Ecto neural progenitor cell (in vitro differentiated cells): ENCODE measurements around the gene ARHGEF17.

Experiments used
- DNase-seq: peaks from one replicate; pipeline ENCODE4 v3.0.0-alpha.2; 2018; ENCODE audit warnings: low spot score

Gene ARHGEF17

DNA sequence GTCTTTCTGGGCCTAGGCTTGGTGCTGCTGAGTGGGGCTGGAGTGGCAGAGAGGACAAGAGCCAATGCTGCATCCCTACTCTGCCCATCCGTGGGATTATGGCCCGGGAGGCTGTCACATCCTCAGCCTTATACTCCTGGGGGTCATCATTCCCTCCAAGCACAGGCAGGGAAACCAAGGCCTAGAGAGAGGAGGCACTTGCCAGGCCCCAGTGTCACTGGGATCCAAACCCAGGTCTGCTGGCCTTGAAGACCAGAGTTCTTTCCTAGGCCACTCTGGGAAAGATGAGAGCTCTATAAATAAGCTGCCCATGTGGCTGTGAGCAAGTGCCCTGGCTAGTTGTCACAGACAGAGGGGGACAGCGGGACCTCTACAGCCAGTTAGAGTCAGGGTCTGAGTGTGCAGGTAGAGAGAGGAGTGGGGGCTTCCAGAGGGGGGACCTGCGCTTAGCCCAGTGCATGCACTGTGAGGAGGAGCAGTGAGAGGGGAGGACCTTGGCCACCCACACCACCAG is 72.9 kb downstream of the ARHGEF17 start:
- DNase-seq, result no peak

DNA sequence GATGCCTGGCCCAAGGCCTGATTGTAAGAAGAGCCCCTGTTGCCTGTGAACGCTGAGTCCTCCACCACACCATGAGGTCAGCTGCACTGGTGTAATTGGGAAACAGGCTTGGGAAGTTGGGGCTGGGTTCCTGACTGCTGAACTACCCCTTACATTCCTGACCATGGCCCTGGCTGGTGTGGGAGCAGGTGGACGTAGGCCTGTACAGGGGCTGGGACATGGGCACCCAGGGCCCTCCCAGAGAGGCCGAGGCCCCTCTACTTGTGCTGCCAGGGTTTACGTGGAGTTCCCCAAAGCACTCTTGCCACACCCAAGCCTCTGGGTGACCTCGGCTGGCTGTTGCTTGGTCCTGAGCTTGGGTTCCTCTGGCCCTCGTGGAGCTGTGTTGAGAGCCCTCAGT is 73.5 kb downstream of the ARHGEF17 start:
- no peak for DNase-seq

DNA sequence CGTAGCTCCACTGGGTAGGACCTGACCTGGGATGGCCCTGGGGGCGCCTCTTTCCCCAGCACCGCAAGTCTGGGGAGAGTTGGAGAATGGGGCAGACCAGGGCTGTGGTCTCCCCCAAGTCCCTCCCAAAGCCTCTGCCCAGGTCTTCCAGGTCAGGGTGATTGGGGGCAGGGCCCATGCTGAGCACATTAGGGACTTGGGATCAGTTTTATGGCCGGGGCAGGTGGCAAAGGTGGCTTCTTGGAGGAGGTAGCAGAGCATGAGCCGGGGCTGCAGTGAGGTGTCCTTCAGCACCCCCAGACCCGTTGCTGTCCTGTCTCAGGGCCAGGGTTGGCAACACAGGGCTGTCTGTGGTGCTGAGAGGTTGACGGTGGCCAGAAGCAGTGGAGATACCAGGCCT is 74.1 kb downstream of the ARHGEF17 start:
- no peak for DNase-seq

DNA sequence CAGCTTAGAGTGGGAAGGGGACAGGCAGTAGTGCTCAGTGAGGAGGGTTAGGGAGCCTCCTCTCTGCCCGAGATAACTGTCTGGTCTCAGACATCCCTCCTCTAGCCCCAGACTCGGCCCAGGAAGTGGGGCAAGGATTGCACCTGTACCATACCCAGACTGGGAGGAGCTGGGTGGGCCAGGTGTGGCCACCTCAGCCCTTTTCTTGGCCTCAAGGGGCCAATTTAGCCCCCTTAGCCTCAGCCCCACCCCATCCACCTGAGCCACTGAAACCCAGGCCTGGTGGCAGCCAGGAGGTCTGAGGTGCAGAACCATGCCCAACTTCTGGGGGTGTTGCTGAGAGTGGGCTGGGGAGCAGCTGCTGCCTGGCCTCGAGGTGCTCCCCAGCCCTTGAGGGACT is 74.7 kb downstream of the ARHGEF17 start:
- DNase-seq, result no peak

- DNase-seq, result no peak
Measured at GRCh38 chr11:73383249-73384124, 75.4 kb downstream of the ARHGEF17 start.

DNA sequence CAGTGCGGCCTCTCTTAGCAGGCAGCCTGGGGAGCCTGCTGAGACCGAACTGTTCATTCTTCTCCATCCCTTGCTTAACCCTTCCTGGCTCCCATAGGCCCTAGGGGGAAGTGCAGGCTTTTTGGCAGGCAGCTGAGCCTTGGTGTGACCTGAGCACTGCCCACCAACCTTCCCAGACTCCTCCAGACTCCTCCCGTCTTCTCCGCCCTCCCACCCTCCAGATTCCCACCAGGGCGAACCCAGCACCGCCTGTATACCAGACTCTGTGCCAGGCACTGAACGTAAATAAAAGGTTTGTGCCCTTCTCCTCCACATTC is 76.0 kb downstream of the ARHGEF17 start:
- no peak for DNase-seq

GRCh38 chr11:73384531-73384871 is 76.4 kb downstream of the ARHGEF17 start:
- DNase-seq, result no peak

DNA sequence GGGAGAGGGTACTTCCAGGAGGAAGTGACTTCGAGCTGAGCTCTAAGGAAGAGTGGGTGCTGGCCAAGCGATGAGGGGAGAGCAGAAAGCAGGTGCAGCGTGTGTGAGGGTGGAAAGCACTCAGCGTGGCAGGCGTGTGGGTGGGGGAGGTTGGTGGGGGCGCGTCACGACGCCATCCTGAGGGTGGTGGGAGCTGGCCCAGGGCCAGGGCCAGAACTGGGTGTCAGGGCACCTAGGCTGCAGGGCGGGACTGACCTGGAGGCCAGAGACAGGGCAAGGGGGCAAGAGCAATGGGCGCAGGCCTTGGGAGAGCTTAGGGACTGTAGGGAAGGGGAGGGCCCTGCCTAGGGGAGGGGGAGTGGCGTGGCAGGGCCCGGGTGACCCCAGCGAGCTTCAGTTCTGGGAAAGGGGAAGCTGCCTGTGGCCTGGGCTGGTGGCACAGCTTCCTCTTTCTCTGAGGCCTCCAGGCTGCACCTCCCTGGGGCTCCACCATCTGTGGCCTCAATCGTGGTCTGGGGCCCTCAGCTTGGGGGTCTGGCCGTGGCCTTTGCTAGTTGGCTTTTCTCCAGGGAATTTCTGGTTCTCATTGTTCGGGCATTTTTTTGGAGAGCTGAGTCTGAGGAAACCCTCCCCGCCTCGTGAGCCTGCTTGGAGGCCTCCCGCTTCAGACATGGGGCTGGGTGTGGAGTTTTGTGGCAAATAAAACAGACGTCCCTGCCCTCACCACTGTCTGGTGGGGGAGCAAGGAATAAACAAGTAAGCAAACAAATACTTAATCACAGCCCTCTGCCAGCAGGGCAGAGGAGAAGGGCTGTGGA is 77.0 kb downstream of the ARHGEF17 start:
- no peak for DNase-seq

- DNase-seq, result no peak
Measured at GRCh38 chr11:73386016-73386415, 77.9 kb downstream of the ARHGEF17 start.

DNA sequence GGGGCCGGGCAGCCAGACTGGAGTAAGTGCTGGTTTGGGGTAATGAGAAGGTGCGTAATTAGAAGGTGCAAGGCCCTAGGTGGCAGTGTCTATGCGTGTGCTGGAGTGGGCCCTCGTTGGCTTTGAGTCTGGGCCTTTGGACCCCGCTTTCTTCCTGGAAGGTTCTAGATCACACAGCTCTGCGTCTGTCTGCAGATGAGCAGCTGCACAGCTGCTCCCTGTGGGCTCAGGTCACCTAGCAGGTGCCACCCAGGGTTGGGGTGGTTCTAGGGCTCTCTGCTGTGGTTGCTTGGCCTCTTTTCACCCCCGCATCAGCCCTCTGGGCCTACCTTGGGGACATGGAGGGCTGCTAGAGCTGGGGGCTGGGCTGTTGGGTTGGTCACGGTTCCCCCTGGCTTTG is 78.5 kb downstream of the ARHGEF17 start:
- DNase-seq, result no peak

GRCh38 chr11:73387594-73388264 is 79.7 kb downstream of the ARHGEF17 start:
- peak; percentile 58 for DNase-seq

GRCh38 chr11:73388265-73389133 is 80.4 kb downstream of the ARHGEF17 start:
- DNase-seq, result no peak

GRCh38 chr11:73389134-73389525 is 81.1 kb downstream of the ARHGEF17 start:
- no peak for DNase-seq

- DNase-seq, result no peak
Measured at GRCh38 chr11:73389916-73390315, 81.8 kb downstream of the ARHGEF17 start.

- DNase-seq, result no peak
Measured at GRCh38 chr11:73390601-73391565, 82.8 kb downstream of the ARHGEF17 start.

- DNase-seq, result no peak
Measured at GRCh38 chr11:73391665-73392064, 83.6 kb downstream of the ARHGEF17 start.

DNA sequence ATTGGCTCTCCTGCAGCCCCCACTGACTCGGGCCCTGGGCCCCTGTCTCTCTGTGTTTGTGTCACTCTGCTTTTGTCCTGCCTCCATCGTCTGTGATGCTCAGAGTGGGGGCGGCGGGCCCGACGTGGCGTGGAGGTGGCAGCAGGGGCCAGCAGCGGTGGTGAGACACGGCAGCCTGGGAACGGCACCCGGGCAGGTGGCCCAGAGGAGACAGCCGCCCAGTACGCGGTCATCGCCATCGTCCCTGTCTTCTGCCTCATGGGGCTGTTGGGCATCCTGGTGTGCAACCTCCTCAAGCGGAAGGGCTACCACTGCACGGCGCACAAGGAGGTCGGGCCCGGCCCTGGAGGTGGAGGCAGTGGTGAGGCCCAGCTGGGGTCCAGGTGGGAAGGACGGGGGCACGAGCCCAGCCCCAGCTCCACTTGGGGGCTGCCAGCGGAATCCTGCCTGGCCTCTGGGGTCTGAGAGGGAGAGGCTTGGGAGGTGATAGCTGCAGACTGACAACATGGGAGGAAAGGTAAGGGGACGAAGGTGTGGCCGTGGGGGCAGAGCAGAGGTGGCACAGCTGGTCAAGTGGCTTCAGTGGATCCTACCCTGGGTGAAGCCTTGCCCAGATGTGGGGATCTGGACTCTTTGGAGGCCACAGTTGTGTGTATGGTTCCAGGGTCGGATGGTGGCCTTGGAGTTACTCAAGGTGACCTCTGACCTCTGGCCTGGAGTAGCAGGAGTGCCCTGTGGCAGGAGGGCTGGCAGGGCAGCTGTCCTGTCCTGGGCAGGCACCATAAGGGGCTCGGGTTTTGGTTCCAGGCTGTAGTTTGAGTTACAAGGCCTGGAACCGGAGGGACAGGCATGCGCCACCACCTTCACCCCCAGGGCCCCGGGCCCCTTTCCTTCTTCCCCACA is 84.3 kb downstream of the ARHGEF17 start:
- no peak for DNase-seq

DNA sequence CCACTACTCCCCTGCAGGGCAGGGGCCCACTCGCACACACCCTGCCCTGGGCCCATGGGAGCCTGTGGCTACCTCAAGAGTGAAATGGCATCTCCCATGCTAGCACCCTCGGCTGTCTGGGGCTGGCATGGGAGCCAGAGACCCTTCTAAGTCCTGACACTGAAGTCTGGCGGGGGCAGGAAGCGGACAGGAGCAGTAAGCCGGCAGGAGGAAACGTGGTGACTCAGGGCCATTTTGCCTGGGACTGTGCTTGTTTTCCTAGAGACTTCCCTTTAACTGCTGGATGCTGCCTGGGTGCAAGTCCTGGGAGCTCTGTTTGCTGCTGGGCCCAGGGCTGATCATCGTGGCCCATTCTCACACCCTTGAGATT is 84.9 kb downstream of the ARHGEF17 start:
- no peak for DNase-seq
